HEK293 (cell line): ENCODE results near the gene PJVK.
"Not testable (repeated sequence)": the region's sequence is repeated elsewhere in the genome, so short reads cannot be mapped to it uniquely, and the experiment has no call there.

Experiments
- CTCF ChIA-PET: fragments of 350-600 bp; formaldehyde crosslinking; extraction: SDS; loops from one replicate; lab custom pipeline; 2021; ENCODE audit warnings: antibody characterized with exemption; lab: Yijun Ruan, JAX
- POLR2A ChIA-PET: fragments of 300-600 bp; formaldehyde crosslinking; extraction: SDS; loops from one replicate; lab custom pipeline; 2020; ENCODE audit warnings: antibody characterized with exemption, inconsistent platforms; lab: Yijun Ruan, JAX
- H3K27ac ChIP-seq: fragments of 200-500 bp; sonication (Bioruptor generic); 2 replicates; pipeline ENCODE4 v1.5.1; 2014; ENCODE audit warnings: low read depth, low read length, control low read depth, inconsistent platforms; ENCODE audit errors: extremely low read depth
- H3K36me3 ChIP-seq, 2 experiments: fragments of 200-500 bp in 1 of 2; sonication (Bioruptor generic) in 1 of 2; 1 replicate in 1 of 2; 2 replicates in 1 of 2; pipeline ENCODE4 v1.5.1; 2014 to 2017; ENCODE audit warnings: inconsistent platforms in 2 of 2, low read length in 2 of 2; ENCODE audit not compliant: control insufficient read depth in 2 of 2, insufficient read depth in 1 of 2
- H3K4me1 ChIP-seq: fragments of 200-500 bp; sonication (Bioruptor generic); 2 replicates; pipeline ENCODE4 v1.5.1; 2014; ENCODE audit warnings: mild to moderate bottlenecking, low read length, inconsistent platforms; ENCODE audit not compliant: control insufficient read depth, insufficient read depth
- H3K4me3 ChIP-seq: 2 replicates; pipeline ENCODE4 v1.5.1; 2011; ENCODE audit warnings: low read depth, mild to moderate bottlenecking, control low read depth, low read length, moderate library complexity
- H3K9me3 ChIP-seq: fragments of 200-500 bp; sonication (Bioruptor generic); 2 replicates; pipeline ENCODE4 v1.5.1; 2014; ENCODE audit warnings: low read depth, low read length, inconsistent platforms; ENCODE audit not compliant: control insufficient read depth, insufficient read depth
- KLF16 ChIP-seq: fragments of 450-650 bp; formaldehyde crosslinking; IDR thresholded peaks from 2 replicates; pipeline ENCODE4 v1.5.1; 2017; ENCODE audit warnings: missing biosample characterization, missing genetic modification characterization
- SP7 ChIP-seq: fragments of 450-650 bp; formaldehyde crosslinking; IDR thresholded peaks from 2 replicates; pipeline ENCODE4 v1.5.1; 2016; ENCODE audit warnings: missing biosample characterization, missing genetic modification characterization
- ZBTB21 ChIP-seq: fragments of 450-650 bp; formaldehyde crosslinking; IDR thresholded peaks from 2 replicates; pipeline ENCODE4 v1.5.1; 2017; ENCODE audit warnings: missing biosample characterization, missing genetic modification characterization
- ZNF10 ChIP-seq: fragments of 450-650 bp; formaldehyde crosslinking; IDR thresholded peaks from 2 replicates; pipeline ENCODE4 v1.5.1; 2017; ENCODE audit warnings: missing biosample characterization, missing genetic modification characterization
- ZNF530 ChIP-seq: fragments of 450-650 bp; formaldehyde crosslinking; IDR thresholded peaks from 2 replicates; pipeline ENCODE4 v1.5.1; 2016; ENCODE audit warnings: low read depth, missing biosample characterization, missing genetic modification characterization
- ZNF629 ChIP-seq: fragments of 450-650 bp; formaldehyde crosslinking; IDR thresholded peaks from 2 replicates; pipeline ENCODE4 v1.5.1; 2017; ENCODE audit warnings: missing biosample characterization, missing genetic modification characterization
- TF ChIP-seq, protein P1 (sequence below): fragments of 450-650 bp; formaldehyde crosslinking; IDR thresholded peaks from 2 replicates; pipeline ENCODE4; 2016; ENCODE audit warnings: missing biosample characterization, missing genetic modification characterization
- TF ChIP-seq, protein P2 (sequence below): fragments of 450-650 bp; formaldehyde crosslinking; IDR thresholded peaks from 2 replicates; pipeline ENCODE4 v1.5.1; 2017; ENCODE audit warnings: missing biosample characterization, missing genetic modification characterization
- TF ChIP-seq, protein P3 (sequence below): fragments of 450-650 bp; formaldehyde crosslinking; IDR thresholded peaks from 2 replicates; pipeline ENCODE4 v1.5.1; 2016; ENCODE audit warnings: missing biosample characterization, missing genetic modification characterization
- TF ChIP-seq, protein P4 (sequence below): fragments of 450-650 bp; formaldehyde crosslinking; IDR thresholded peaks from 2 replicates; pipeline ENCODE4 v1.5.1; 2016; ENCODE audit warnings: missing biosample characterization, missing genetic modification characterization
- TF ChIP-seq, protein P5 (sequence below): fragments of 450-650 bp; formaldehyde crosslinking; IDR thresholded peaks from 2 replicates; pipeline ENCODE4 v1.5.1; 2016; ENCODE audit warnings: missing biosample characterization, missing genetic modification characterization, low read depth

PJVK gene

DNA sequence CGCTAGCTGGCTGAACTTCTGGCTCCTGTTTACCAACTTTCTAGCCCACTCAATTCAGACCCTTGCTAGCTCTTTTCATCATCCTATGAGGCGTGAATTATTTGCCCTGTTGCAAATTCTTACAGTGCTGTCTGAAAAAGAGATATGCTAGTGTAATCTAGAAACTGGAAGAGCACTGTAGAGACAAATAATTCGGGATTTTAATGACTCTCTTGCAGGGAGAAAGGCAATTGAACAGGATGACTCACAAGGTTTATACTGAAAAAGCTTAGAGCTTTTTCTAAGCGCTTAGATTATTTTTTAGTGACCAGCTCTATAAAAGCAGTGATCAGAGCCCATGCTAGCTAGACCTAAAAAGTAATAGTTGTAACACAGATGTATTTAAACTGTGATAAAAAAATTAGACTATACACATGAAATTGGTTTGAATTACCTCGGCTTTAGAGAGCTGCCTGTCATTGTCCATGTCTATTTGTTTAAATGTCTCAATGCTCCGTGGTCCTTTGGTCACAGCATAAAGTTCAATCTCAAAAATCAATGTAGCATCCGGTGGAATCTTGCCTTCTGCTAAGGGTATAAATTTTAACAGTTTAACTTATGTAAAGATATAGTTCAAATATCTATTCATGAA is 18.2 kb downstream of the PJVK start (continued):
- TF ChIP-seq, protein P1, sequence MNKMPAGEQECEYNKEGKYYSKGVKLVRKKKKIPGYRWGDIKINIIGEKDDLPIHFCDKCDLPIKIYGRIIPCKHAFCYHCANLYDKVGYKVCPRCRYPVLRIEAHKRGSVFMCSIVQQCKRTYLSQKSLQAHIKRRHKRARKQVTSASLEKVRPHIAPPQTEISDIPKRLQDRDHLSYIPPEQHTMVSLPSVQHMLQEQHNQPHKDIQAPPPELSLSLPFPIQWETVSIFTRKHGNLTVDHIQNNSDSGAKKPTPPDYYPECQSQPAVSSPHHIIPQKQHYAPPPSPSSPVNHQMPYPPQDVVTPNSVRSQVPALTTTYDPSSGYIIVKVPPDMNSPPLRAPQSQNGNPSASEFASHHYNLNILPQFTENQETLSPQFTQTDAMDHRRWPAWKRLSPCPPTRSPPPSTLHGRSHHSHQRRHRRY (tag by site-specific recombination), result no peak
- TF ChIP-seq, protein P2, sequence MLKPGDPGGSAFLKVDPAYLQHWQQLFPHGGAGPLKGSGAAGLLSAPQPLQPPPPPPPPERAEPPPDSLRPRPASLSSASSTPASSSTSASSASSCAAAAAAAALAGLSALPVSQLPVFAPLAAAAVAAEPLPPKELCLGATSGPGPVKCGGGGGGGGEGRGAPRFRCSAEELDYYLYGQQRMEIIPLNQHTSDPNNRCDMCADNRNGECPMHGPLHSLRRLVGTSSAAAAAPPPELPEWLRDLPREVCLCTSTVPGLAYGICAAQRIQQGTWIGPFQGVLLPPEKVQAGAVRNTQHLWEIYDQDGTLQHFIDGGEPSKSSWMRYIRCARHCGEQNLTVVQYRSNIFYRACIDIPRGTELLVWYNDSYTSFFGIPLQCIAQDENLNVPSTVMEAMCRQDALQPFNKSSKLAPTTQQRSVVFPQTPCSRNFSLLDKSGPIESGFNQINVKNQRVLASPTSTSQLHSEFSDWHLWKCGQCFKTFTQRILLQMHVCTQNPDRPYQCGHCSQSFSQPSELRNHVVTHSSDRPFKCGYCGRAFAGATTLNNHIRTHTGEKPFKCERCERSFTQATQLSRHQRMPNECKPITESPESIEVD (tag by site-specific recombination), result peak; percentile 64
- TF ChIP-seq, protein P3, sequence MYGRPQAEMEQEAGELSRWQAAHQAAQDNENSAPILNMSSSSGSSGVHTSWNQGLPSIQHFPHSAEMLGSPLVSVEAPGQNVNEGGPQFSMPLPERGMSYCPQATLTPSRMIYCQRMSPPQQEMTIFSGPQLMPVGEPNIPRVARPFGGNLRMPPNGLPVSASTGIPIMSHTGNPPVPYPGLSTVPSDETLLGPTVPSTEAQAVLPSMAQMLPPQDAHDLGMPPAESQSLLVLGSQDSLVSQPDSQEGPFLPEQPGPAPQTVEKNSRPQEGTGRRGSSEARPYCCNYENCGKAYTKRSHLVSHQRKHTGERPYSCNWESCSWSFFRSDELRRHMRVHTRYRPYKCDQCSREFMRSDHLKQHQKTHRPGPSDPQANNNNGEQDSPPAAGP, result no peak
- TF ChIP-seq, protein P4, sequence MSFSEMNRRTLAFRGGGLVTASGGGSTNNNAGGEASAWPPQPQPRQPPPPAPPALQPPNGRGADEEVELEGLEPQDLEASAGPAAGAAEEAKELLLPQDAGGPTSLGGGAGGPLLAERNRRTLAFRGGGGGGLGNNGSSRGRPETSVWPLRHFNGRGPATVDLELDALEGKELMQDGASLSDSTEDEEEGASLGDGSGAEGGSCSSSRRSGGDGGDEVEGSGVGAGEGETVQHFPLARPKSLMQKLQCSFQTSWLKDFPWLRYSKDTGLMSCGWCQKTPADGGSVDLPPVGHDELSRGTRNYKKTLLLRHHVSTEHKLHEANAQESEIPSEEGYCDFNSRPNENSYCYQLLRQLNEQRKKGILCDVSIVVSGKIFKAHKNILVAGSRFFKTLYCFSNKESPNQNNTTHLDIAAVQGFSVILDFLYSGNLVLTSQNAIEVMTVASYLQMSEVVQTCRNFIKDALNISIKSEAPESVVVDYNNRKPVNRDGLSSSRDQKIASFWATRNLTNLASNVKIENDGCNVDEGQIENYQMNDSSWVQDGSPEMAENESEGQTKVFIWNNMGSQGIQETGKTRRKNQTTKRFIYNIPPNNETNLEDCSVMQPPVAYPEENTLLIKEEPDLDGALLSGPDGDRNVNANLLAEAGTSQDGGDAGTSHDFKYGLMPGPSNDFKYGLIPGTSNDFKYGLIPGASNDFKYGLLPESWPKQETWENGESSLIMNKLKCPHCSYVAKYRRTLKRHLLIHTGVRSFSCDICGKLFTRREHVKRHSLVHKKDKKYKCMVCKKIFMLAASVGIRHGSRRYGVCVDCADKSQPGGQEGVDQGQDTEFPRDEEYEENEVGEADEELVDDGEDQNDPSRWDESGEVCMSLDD, result no peak

DNA sequence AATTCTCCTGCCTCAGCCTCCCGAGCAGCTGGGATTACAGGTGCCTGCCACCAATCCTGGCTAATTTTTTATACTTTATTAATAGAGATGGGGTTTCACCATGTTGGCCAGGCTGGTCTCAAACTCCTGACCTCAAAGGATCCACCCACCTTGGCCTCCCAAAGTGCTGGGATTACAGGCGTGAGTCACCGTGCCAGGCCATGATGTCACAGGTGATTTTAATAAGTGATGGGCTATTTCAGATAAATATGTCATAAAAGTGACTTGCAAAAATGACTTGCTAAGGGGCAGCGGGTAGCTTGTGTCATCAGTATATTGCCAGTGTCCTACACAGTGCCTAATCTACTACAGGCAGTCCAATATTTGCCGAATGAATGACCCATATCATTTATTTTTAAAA is 20.1 kb downstream of the PJVK start:
- H3K9me3 ChIP-seq, H3K36me3 ChIP-seq, CTCF ChIA-PET, H3K27ac ChIP-seq, H3K4me1 ChIP-seq, H3K4me3 ChIP-seq: not testable (repeated sequence)
- TF ChIP-seq ZBTB21 (tag by site-specific recombination) (peak; percentile 54), KLF16 (tag by site-specific recombination) (0 out of 2 replicates have a peak, but pooled peaks have one; percentile 19), ZNF629 (tag by site-specific recombination) (peak; percentile 91), SP7 (peak; percentile 12; the same call in 1 of the 2 replicates)
- TF ChIP-seq, protein P5, sequence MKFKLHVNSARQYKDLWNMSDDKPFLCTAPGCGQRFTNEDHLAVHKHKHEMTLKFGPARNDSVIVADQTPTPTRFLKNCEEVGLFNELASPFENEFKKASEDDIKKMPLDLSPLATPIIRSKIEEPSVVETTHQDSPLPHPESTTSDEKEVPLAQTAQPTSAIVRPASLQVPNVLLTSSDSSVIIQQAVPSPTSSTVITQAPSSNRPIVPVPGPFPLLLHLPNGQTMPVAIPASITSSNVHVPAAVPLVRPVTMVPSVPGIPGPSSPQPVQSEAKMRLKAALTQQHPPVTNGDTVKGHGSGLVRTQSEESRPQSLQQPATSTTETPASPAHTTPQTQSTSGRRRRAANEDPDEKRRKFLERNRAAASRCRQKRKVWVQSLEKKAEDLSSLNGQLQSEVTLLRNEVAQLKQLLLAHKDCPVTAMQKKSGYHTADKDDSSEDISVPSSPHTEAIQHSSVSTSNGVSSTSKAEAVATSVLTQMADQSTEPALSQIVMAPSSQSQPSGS (tag by site-specific recombination), result 0 out of 2 replicates have a peak, but pooled peaks have one; percentile 23
- TF ChIP-seq, protein P2 (tag by site-specific recombination), result 0 out of 2 replicates have a peak, but pooled peaks have one; percentile 8
- POLR2A ChIA-PET, result interaction anchor here (1.7 kb wide), 1 partner anchor 20 kb away, joined by 8 read pairs; the partner anchor contains the start of genes PJVK and PRKRA

DNA sequence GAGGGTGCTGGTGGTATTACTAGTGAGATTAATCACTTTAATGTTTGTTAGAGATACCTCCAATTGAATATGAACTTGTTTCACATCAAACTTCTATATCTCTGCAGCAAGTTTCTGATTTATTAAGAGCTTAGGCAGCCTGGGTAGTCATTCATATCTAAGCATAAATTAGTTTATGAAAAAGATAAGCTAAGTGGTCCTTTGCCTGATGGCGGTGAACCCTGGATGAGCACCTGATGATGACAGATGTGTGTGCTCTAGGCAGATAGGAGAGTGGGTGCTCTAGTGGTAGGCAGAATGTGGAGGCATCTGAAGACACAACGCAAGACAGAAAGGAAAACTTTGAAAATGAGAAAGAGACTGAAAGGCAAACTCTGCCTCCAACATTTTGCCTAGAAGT is 22.2 kb downstream of the PJVK start:
- no peak overlapping the region for H3K27ac ChIP-seq
- H3K36me3 ChIP-seq, result no peaks in the 10 kb centered on the region
- no peak overlapping the region for H3K4me3 ChIP-seq
- peaks cover 7% of the 10 kb centered on the region for H3K4me1 ChIP-seq
- H3K9me3 ChIP-seq, result no peaks in the 10 kb centered on the region
- POLR2A ChIA-PET, result no interaction called here
- TF ChIP-seq ZNF530 (tag by site-specific recombination), result no peak
- TF ChIP-seq ZNF10 (tag by site-specific recombination), result peak; percentile 58
- CTCF ChIA-PET, result interaction anchor here (0.7 kb wide), 1 partner anchor 361 kb away, joined by 3 read pairs; no protein-coding TSS in a partner anchor
